AG10803 (cell line): ENCODE results near the gene PDSS2.

Experiments used
- DNase-seq: peaks from one replicate; pipeline ENCODE4 v3.0.0; 2010; ENCODE audit warnings: low read depth
- H3K4me3 ChIP-seq: 2 replicates; pipeline ENCODE4 v1.5.1; 2011; ENCODE audit warnings: mild to moderate bottlenecking, low read length, control low read depth
- CTCF ChIP-seq: conservative IDR thresholded peaks from 2 replicates; pipeline ENCODE4 v1.5.1; 2011; ENCODE audit warnings: mild to moderate bottlenecking, low read length, control low read depth, inconsistent platforms

The PDSS2 gene

GRCh38 chr6:107442938-107443607 lies 16.3 kb downstream of the PDSS2 start:
- no peak for DNase-seq
- no peak overlapping the region for H3K4me3 ChIP-seq
- no peak for TF ChIP-seq CTCF

DNA sequence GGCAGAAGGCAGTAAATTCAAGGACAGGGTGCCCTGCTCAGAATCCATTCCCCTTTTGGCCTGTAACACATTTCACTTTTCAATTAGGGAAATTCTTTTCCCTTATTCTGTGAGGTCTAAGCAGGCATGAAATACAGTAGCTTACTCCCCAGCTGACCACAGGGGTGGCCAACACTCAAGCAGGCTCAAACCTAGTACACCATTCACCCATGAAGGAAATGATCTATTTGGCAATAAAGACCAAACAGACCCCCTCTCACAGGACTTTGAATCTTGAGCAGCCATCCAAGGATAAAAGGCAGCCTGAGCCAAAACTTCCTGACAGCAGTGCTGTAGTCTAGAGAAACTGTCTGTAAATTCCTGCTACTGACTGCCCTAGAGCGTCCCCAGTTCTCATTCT lies 17.7 kb downstream of the PDSS2 start:
- H3K4me3 ChIP-seq: no peak overlapping the region
- no peak for DNase-seq
- TF ChIP-seq CTCF: no peak

DNA sequence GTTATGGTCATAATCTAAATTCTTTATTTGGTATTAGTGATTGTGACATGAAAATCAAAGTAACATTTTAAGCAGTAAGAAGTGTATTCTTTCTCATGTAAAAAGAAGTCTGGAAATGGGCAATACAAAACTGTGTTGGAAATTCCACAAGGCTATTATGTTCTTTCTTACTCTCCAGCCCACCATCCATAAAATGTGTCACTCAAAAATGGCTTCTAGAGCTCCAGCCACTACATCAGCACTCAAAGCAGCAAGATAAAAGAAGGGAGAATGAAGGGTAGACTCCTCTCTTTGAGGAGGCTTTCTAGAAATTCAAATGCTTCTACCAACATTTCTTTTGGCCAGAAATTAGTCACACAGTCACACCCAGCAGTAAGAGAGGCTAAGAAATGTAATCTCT lies 18.4 kb downstream of the PDSS2 start:
- no peak overlapping the region for H3K4me3 ChIP-seq
- TF ChIP-seq CTCF: no peak
- no peak for DNase-seq

DNA sequence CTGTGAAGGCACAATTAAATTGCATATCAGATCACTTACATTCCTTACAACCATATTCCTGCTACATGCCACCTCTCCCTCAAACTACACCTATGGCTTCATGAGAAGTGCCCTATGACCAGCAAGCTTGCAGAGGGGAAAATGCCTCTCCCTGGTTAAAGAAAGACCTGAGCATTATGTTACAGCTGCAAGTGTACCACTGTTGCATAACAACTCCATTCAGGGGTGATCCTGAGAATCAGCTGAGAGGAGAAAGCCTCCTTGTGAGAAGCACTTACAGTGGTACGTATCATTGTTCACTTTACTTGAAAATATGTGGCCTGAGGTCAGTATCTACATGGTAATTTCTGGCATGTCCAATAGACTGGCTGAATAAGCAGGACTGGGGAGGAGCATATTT lies 20.0 kb downstream of the PDSS2 start:
- DNase-seq: no peak
- no peak for TF ChIP-seq CTCF

GRCh38 chr6:107437691-107438090 lies 21.7 kb downstream of the PDSS2 start:
- H3K4me3 ChIP-seq: no peak overlapping the region
- TF ChIP-seq CTCF: no peak
- no peak for DNase-seq

More for the DNA sequence above, 20.0 kb downstream of the PDSS2 start:
- no peak overlapping the region for H3K4me3 ChIP-seq

GRCh38 chr6:107436881-107437280 lies 22.5 kb downstream of the PDSS2 start:
- TF ChIP-seq CTCF: no peak
- no peak for DNase-seq
- no peak overlapping the region for H3K4me3 ChIP-seq

DNA sequence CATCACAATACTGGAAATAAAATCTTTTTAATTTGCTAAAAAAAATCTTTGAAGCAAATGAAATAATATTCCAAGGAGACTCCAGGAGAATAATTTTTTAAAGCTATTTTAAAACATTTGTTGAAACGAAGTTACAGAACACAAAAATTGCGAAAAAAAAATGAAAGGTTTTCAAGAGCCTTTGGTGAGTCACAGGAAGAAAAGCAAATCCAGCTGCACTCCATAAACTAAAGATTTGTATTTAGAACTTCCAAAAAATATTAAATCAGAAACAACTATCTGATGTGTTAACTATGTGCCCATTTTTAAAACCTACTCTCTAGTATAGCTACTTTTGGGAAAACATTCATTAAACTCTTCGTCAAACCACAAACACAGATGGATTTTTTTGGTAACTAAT lies 23.6 kb downstream of the PDSS2 start:
- no peak for TF ChIP-seq CTCF
- H3K4me3 ChIP-seq: no peak overlapping the region
- DNase-seq: peak; percentile 37
